Fibroblast of lung (primary cell): ENCODE results near the gene TMEM120B. TPM values are rescaled to one million over a fixed set of nuclear protein-coding genes. Genes with fewer than 3 reads are reported as not detected.

Experiments used
- DNase-seq, 2 donors: peaks; one replicate each; pipeline versions ENCODE4 v3.0.0 to v3.0.0-alpha.2; 2010; ENCODE audit warnings: low read depth in 2 of 2
- H2AFZ ChIP-seq: 2 replicates; pipeline ENCODE4 v1.5.1; 2012; ENCODE audit warnings: low read length, control low read depth, inconsistent platforms
- H3K27ac ChIP-seq: 2 replicates; pipeline ENCODE4 v1.5.1; 2011; ENCODE audit warnings: low read length, control low read depth; ENCODE audit not compliant: insufficient read depth
- H3K27me3 ChIP-seq: 2 replicates; pipeline ENCODE4 v1.5.1; 2011; ENCODE audit warnings: mild to moderate bottlenecking, low read length; ENCODE audit not compliant: control insufficient read depth, insufficient read depth
- H3K36me3 ChIP-seq: 2 replicates; pipeline ENCODE4 v1.5.1; 2011; ENCODE audit warnings: low read length; ENCODE audit not compliant: control insufficient read depth, insufficient read depth
- H3K4me1 ChIP-seq: 2 replicates; pipeline ENCODE4 v1.5.1; 2011; ENCODE audit warnings: low read length; ENCODE audit not compliant: control insufficient read depth, insufficient read depth; ENCODE audit errors: extremely low read depth
- H3K4me2 ChIP-seq: 2 replicates; pipeline ENCODE4 v1.5.1; 2011; ENCODE audit warnings: low read length, control low read depth; ENCODE audit not compliant: insufficient read depth; ENCODE audit errors: extremely low read depth
- H3K4me3 ChIP-seq, 4 experiments: fragments of 200-600 bp in 1 of 4; sonication (generic) in 1 of 4; replicated peaks in 1 of 4; 2 replicates each; pipeline ENCODE4 v1.5.1; 2011 to 2016; ENCODE audit warnings: low read length in 4 of 4, low read depth in 3 of 4, mild to moderate bottlenecking in 3 of 4, control low read depth in 2 of 4, inconsistent platforms in 1 of 4, mixed read lengths in 1 of 4; ENCODE audit not compliant: insufficient read depth in 1 of 4; ENCODE audit errors: control extremely low read depth in 1 of 4
- H3K79me2 ChIP-seq: 2 replicates; pipeline ENCODE4 v1.5.1; 2012; ENCODE audit warnings: mild to moderate bottlenecking, low read length, inconsistent platforms; ENCODE audit not compliant: control insufficient read depth, insufficient read depth
- H3K9ac ChIP-seq: 2 replicates; pipeline ENCODE4 v1.5.1; 2011; ENCODE audit warnings: mild to moderate bottlenecking, low read length, control low read depth; ENCODE audit not compliant: insufficient read depth
- H3K9me3 ChIP-seq: 2 replicates; pipeline ENCODE4 v1.5.1; 2012; ENCODE audit warnings: low read depth, low read length; ENCODE audit not compliant: control insufficient read depth, insufficient read depth
- H4K20me1 ChIP-seq: 2 replicates; pipeline ENCODE4 v1.5.1; 2011; ENCODE audit warnings: low read length; ENCODE audit not compliant: control insufficient read depth, insufficient read depth; ENCODE audit errors: extremely low read depth
- EZH2 ChIP-seq: IDR thresholded peaks from 2 replicates; pipeline ENCODE4 v1.5.1; 2012; ENCODE audit warnings: low read length, control low read depth, mild to moderate bottlenecking; ENCODE audit errors: missing control alignments
- polyA plus RNA-seq, 2 donors: library from polyadenylated mRNA; depleted of rRNA in 1 of 2; stranded (reverse) in 1 of 2; unstranded in 1 of 2; fragments of >200 nt; gene quantifications; 2 replicates each; pipeline ENCODE4 v1.2.1, GENCODE V29; 2011 to 2012; ENCODE audit warnings: missing spikeins in 1 of 2
- total RNA-seq: library from RNA; depleted of rRNA; stranded (reverse); fragments of >200 nt; gene quantifications from 2 replicates; pipeline ENCODE4 v1.2.1, GENCODE V29; 2014
- TF ChIP-seq, protein P1 (sequence below), 2 donors: IDR thresholded peaks in 1 of 2; conservative IDR thresholded peaks in 1 of 2; 1 replicate in 1 of 2; 2 replicates in 1 of 2; pipeline ENCODE4 v1.5.1; 2011 to 2012; ENCODE audit warnings: low read length in 2 of 2, control low read depth in 1 of 2, inconsistent platforms in 1 of 2, low read depth in 1 of 2, mild to moderate bottlenecking in 1 of 2

The TMEM120B gene
- total and polyA plus RNA-seq, 2 donors (not counting 1 experiment from before 2014, with no cell fraction given): 8.6 TPM

DNA sequence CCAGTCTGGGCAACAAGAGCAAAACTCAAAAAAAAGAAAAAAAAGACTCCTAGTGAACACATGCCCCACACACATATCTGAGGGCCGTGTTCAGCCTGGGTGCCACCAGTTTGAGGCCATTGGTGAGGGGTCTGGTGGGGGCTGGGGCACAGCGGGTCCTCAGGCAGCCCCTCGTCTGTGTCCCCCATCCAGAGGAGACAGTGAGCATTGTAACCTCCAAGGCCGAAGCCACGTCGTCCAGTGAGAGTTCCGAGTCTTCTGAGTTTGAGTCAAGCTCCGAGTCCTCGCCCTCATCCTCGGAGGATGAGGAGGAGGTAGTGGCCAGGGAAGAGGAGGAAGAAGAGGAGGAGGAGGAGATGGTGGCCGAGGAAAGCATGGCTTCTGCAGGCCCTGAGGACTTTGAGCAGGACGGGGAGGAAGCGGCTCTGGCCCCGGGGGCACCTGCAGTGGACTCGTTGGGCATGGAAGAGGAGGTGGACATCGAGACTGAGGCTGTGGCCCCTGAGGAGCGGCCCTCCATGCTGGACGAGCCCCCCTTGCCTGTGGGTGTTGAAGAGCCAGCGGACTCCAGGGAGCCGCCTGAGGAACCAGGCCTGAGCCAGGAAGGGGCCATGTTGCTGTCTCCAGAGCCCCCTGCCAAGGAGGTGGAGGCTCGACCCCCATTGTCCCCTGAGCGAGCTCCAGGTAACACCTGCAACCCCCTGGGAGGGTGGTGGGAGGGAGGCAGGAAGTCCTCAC, 106.8 kb downstream of the TMEM120B start:
- TF ChIP-seq EZH2: no peak
- TF ChIP-seq, protein P1, sequence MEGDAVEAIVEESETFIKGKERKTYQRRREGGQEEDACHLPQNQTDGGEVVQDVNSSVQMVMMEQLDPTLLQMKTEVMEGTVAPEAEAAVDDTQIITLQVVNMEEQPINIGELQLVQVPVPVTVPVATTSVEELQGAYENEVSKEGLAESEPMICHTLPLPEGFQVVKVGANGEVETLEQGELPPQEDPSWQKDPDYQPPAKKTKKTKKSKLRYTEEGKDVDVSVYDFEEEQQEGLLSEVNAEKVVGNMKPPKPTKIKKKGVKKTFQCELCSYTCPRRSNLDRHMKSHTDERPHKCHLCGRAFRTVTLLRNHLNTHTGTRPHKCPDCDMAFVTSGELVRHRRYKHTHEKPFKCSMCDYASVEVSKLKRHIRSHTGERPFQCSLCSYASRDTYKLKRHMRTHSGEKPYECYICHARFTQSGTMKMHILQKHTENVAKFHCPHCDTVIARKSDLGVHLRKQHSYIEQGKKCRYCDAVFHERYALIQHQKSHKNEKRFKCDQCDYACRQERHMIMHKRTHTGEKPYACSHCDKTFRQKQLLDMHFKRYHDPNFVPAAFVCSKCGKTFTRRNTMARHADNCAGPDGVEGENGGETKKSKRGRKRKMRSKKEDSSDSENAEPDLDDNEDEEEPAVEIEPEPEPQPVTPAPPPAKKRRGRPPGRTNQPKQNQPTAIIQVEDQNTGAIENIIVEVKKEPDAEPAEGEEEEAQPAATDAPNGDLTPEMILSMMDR (conservative IDR thresholded peaks at IDR 0.05 in 1 of 2, IDR thresholded peaks at IDR 0.05 in 1 of 2; ENCODE audit: low read depth in 1 of 2, low read length in 2 of 2): no peak
- Histone ChIP-seq H4K20me1 (no peaks in the 10 kb centered on the region), H3K4me3 (no peak overlapping the region), H2AFZ (no peak overlapping the region), H3K36me3 (peaks cover 58% of the 10 kb centered on the region), H3K27ac (no peak overlapping the region), H3K4me2 (no peak overlapping the region), H3K79me2 (peaks cover 14% of the 10 kb centered on the region), H3K9me3 (no peaks in the 10 kb centered on the region), H3K4me1 (no peaks in the 10 kb centered on the region), H3K27me3 (no peaks in the 10 kb centered on the region), H3K9ac (no peak overlapping the region)
- no peak for DNase-seq

DNA sequence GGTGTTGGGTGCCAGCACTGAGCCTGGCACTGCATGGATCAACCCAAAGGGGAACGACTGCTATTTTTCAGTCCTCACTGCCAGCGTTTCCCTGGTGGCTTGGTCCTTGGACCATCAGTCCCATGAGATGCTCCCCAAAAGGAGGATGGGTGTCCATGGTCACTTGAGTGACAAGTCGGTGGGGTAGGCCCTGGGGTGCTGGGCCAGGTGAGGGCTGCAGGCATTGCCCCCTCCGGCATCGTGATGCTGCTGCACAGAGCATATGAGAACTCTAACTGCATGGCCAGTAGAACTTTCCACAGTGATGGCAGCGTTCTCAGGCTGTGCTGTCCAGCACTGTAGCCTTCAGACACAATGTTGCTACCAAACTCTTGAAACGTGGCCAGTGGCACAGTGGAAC, 107.5 kb downstream of the TMEM120B start:
- no peaks in the 10 kb centered on the region for H4K20me1 ChIP-seq
- no peak overlapping the region for H3K4me2 ChIP-seq
- peaks cover 8% of the 10 kb centered on the region for H3K79me2 ChIP-seq
- TF ChIP-seq, protein P1 (conservative IDR thresholded peaks at IDR 0.05 in 1 of 2, IDR thresholded peaks at IDR 0.05 in 1 of 2; ENCODE audit: low read depth in 1 of 2, low read length in 2 of 2): no peak
- no peak for TF ChIP-seq EZH2
- H3K27ac ChIP-seq: no peak overlapping the region
- no peaks in the 10 kb centered on the region for H3K4me1 ChIP-seq
- peaks cover 55% of the 10 kb centered on the region for H3K36me3 ChIP-seq
- H2AFZ ChIP-seq: no peak overlapping the region
- H3K9ac ChIP-seq: no peak overlapping the region
- no peaks in the 10 kb centered on the region for H3K27me3 ChIP-seq
- H3K4me3 ChIP-seq: no peak overlapping the region
- H3K9me3 ChIP-seq: no peaks in the 10 kb centered on the region
- no peak for DNase-seq

DNA sequence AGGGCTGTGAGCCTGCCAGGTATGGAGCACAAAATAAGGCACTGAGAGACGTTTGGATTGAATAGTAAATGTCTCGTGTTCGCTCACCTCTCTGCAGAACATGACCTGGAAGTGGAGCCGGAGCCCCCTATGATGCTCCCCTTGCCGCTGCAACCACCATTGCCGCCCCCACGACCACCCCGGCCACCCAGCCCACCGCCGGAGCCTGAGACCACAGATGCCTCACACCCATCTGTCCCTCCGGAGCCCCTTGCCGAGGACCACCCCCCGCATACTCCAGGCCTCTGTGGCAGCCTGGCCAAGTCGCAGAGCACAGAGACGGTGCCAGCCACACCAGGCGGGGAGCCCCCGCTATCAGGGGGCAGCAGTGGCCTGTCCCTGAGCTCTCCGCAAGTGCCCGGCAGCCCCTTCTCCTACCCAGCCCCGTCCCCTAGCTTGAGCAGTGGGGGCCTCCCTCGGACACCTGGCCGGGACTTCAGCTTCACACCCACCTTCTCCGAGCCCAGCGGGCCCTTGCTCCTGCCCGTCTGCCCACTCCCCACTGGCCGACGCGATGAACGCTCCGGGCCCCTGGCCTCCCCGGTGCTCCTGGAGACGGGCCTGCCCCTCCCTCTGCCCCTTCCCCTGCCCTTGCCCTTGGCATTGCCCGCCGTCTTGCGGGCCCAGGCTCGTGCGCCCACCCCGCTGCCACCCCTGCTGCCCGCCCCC, 110.0 kb downstream of the TMEM120B start:
- no peaks in the 10 kb centered on the region for H3K9me3 ChIP-seq
- no peak overlapping the region for H3K27ac ChIP-seq

More for the DNA sequence above, 110.0 kb downstream of the TMEM120B start:
- Histone ChIP-seq H2AFZ (no peak overlapping the region), H3K4me1 (no peaks in the 10 kb centered on the region), H3K4me2 (no peak overlapping the region), H4K20me1 (no peaks in the 10 kb centered on the region), H3K27me3 (no peaks in the 10 kb centered on the region), H3K36me3 (peaks cover 49% of the 10 kb centered on the region), H3K9ac (no peak overlapping the region), H3K79me2 (peaks cover 2% of the 10 kb centered on the region), H3K4me3 (no peak overlapping the region)
- DNase-seq: no peak
- no peak for TF ChIP-seq EZH2
- TF ChIP-seq, protein P1 (conservative IDR thresholded peaks at IDR 0.05 in 1 of 2, IDR thresholded peaks at IDR 0.05 in 1 of 2; ENCODE audit: low read depth in 1 of 2, low read length in 2 of 2): no peak
